IMR-90 (cell line): ENCODE data around the gene TMC4. TPM values are rescaled to one million over a fixed set of nuclear protein-coding genes. Genes with fewer than 3 reads are reported as not detected.

Experiments used
- ATAC-seq: fragments of 200-7000 bp; cut with Tn5 transposase; 2 replicates; pipeline ENCODE4 v1.9.1; 2020; ENCODE audit warnings: low read depth, mild to moderate bottlenecking, moderate library complexity
- BruUV-seq: library from RNA; stranded (reverse); fragments of 400-500 nt; replicated peaks from 2 replicates; lab custom pipeline; 2021; lab: Mats Ljungman, UMichigan
- CTCF ChIA-PET: fragments of 300-600 bp; formaldehyde crosslinking; extraction: SDS; loops from one replicate; lab custom pipeline; 2021; ENCODE audit warnings: antibody characterized with exemption; lab: Yijun Ruan, JAX
- POLR2A ChIA-PET: fragments of 300-600 bp; sonication (Branson Sonifier 250); formaldehyde crosslinking; loops from one replicate; lab custom pipeline; 2022; ENCODE audit warnings: antibody characterized with exemption; ENCODE audit not compliant: unreplicated experiment; lab: Charles Lee
- DNase-seq: peaks from one replicate; pipeline ENCODE4 v3.0.0; 2013
- H2AFZ ChIP-seq: replicated peaks from 2 replicates; pipeline ENCODE3; 2013; ENCODE audit warnings: low read length, mild to moderate bottlenecking; ENCODE audit not compliant: poor library complexity
- H2AK5ac ChIP-seq: 2 replicates; pipeline ENCODE4 v1.6.1; 2013; ENCODE audit warnings: low read depth, low read length, inconsistent platforms
- H2AK9ac ChIP-seq: replicated peaks from 2 replicates; pipeline ENCODE3; 2013; ENCODE audit warnings: mild to moderate bottlenecking, low read depth, low read length, moderate library complexity; ENCODE audit not compliant: poor library complexity
- H2BK120ac ChIP-seq: 2 replicates; pipeline ENCODE4 v1.6.1; 2013; ENCODE audit warnings: low read depth, low read length, inconsistent platforms
- H2BK15ac ChIP-seq: 3 replicates; pipeline ENCODE4 v1.6.1; 2013; ENCODE audit warnings: low read depth, low read length, inconsistent platforms
- H2BK20ac ChIP-seq: 2 replicates; pipeline ENCODE4 v1.6.1; 2013; ENCODE audit warnings: low read depth, mild to moderate bottlenecking, inconsistent platforms, low read length, moderate library complexity
- H2BK5ac ChIP-seq: 2 replicates; pipeline ENCODE4 v1.6.1; 2013; ENCODE audit warnings: mild to moderate bottlenecking, low read depth, low read length, inconsistent platforms; ENCODE audit not compliant: poor library complexity, severe bottlenecking
- H3K14ac ChIP-seq: replicated peaks from 2 replicates; pipeline ENCODE4 v1.6.1; 2013; ENCODE audit warnings: low read depth, low read length, inconsistent platforms
- H3K18ac ChIP-seq: 2 replicates; pipeline ENCODE4 v1.6.1; 2013; ENCODE audit warnings: low read depth, low read length, control low read depth
- H3K23ac ChIP-seq: 2 replicates; pipeline ENCODE4 v1.6.1; 2013; ENCODE audit warnings: low read depth, low read length, inconsistent platforms
- H3K27ac ChIP-seq: 2 replicates; pipeline ENCODE4 v1.5.1; 2013; ENCODE audit warnings: mild to moderate bottlenecking, control low read depth, low read length; ENCODE audit not compliant: insufficient read depth
- H3K27me3 ChIP-seq: 2 replicates; pipeline ENCODE4 v1.6.1; 2013; ENCODE audit warnings: low read length; ENCODE audit not compliant: control insufficient read depth, insufficient read depth
- H3K36me3 ChIP-seq: 2 replicates; pipeline ENCODE4 v1.6.1; 2013; ENCODE audit warnings: low read length, mixed read lengths; ENCODE audit not compliant: control insufficient read depth, insufficient read depth
- H3K4ac ChIP-seq: 2 replicates; pipeline ENCODE4 v1.6.1; 2013; ENCODE audit warnings: low read depth, low read length, inconsistent platforms
- H3K4me1 ChIP-seq: 2 replicates; pipeline ENCODE4 v1.6.1; 2013; ENCODE audit warnings: low read length, mixed read lengths; ENCODE audit not compliant: control insufficient read depth, insufficient read depth
- H3K4me2 ChIP-seq: 2 replicates; pipeline ENCODE4 v1.6.1; 2013; ENCODE audit warnings: low read depth, mild to moderate bottlenecking, control low read depth, low read length, moderate library complexity
- H3K4me3 ChIP-seq: 2 replicates; pipeline ENCODE4 v1.5.1; 2013; ENCODE audit warnings: low read depth, mild to moderate bottlenecking, control low read depth, low read length, moderate library complexity; ENCODE audit not compliant: insufficient read depth
- H3K56ac ChIP-seq: 2 replicates; pipeline ENCODE4 v1.6.1; 2013; ENCODE audit warnings: low read length, inconsistent platforms; ENCODE audit not compliant: insufficient read depth; ENCODE audit errors: extremely low read depth
- H3K79me1 ChIP-seq, 2 experiments: 2 replicates each; pipeline ENCODE4 v1.6.1; 2013; ENCODE audit warnings: low read length in 2 of 2, inconsistent platforms in 1 of 2, low read depth in 1 of 2
- H3K9ac ChIP-seq: 2 replicates; pipeline ENCODE4 v1.6.1; 2013; ENCODE audit warnings: low read depth, low read length, control low read depth
- H3K9me1 ChIP-seq: 2 replicates; pipeline ENCODE4 v1.6.1; 2013; ENCODE audit warnings: low read length, inconsistent platforms; ENCODE audit not compliant: insufficient read depth
- H3K9me3 ChIP-seq: 2 replicates; pipeline ENCODE4 v1.6.1; 2013; ENCODE audit warnings: low read length; ENCODE audit not compliant: control insufficient read depth, insufficient read depth
- H4K20me1 ChIP-seq: 2 replicates; pipeline ENCODE4 v1.6.1; 2013; ENCODE audit warnings: low read length, inconsistent platforms; ENCODE audit not compliant: insufficient read depth
- H4K5ac ChIP-seq: 2 replicates; pipeline ENCODE4 v1.6.1; 2013; ENCODE audit warnings: mild to moderate bottlenecking, low read depth, low read length, control low read depth
- H4K8ac ChIP-seq, 2 experiments: 2 replicates each; pipeline ENCODE4 v1.6.1; 2013; ENCODE audit warnings: low read depth in 2 of 2, low read length in 2 of 2, control low read depth in 1 of 2, inconsistent platforms in 1 of 2
- H4K91ac ChIP-seq: 2 replicates; pipeline ENCODE4 v1.6.1; 2013; ENCODE audit warnings: low read depth, low read length, inconsistent platforms; ENCODE audit not compliant: insufficient read depth
- CEBPB ChIP-seq: IDR thresholded peaks from 2 replicates; pipeline ENCODE4 v1.6.1; 2012; ENCODE audit warnings: low read depth, low read length, improper control_type of control experiment
- MAFK ChIP-seq: IDR thresholded peaks from 2 replicates; pipeline ENCODE4 v1.6.1; 2012; ENCODE audit warnings: low read depth, low read length, improper control_type of control experiment
- POLR2A ChIP-seq: IDR thresholded peaks from 2 replicates; pipeline ENCODE4 v1.6.1; 2012; ENCODE audit warnings: mild to moderate bottlenecking, low read depth, low read length
- RCOR1 ChIP-seq: IDR thresholded peaks from 2 replicates; pipeline ENCODE4 v1.6.1; 2012; ENCODE audit warnings: mild to moderate bottlenecking, low read length, improper control_type of control experiment; ENCODE audit not compliant: insufficient replicate concordance
- WGBS, 2 experiments: methylation state at CpG; one replicate each; pipeline versions ENCODE4 v1.1.5 to v1.1.7; 2013; ENCODE audit warnings: missing lambda C conversion rate in 2 of 2; ENCODE audit not compliant: insufficient read length in 1 of 2; ENCODE audit errors: extremely low coverage in 2 of 2; 5-methylcytosine and 5-hydroxymethylcytosine counted together
- dilution Hi-C: fragments of 300-500 bp; cut with HindIII; formaldehyde crosslinking; loops from one replicate; pipeline ENCODE4 v1.14.3; 2018; ENCODE audit warnings: low sequenced_read_pairs; ENCODE audit not compliant: unreplicated experiment
- in situ Hi-C: fragments of 300-500 bp; cut with MboI; formaldehyde crosslinking; loops from 3 replicates; pipeline ENCODE4 v1.14.3; 2019; ENCODE audit warnings: low sequenced_read_pairs, inconsistent platforms, mixed read lengths
- intact Hi-C: fragments of 100-400 bp; cut with micrococcal nuclease; formaldehyde crosslinking; loops from 2 replicates; pipeline ENCODE4 v1.10.0; 2022
- polyA plus RNA-seq, 3 experiments: library from polyadenylated mRNA; depleted of rRNA; stranded (reverse); fragments of >200 nt; gene quantifications; 2 replicates each; pipeline ENCODE4 v1.2.3, GENCODE V29; 2012; ENCODE audit warnings: low replicate concordance in 1 of 3
- total RNA-seq: library from RNA; depleted of rRNA; stranded (reverse); fragments of >200 nt; gene quantifications from 2 replicates; pipeline ENCODE4 v1.2.3, GENCODE V29; 2012

TMC4 gene
- total and polyA plus RNA-seq, 2 of the 4 experiments (the other 2 are of a cell fraction): 0.72 to 1.1 TPM

GRCh38 chr19:54190503-54191010 is 17.6 kb upstream of the TMC4 start:
- intact Hi-C loops: loop anchor here (2.0 kb wide), 1 partner anchor 20 kb away; no protein-coding TSS in a partner anchor
- CTCF ChIA-PET: no interaction called here

More at GRCh38 chr19:54190503-54191010, 17.6 kb upstream of the TMC4 start:
- Histone ChIP-seq H3K9ac (peak overlapping the region; percentile 88), H4K91ac (peak overlapping the region; percentile 93), H3K4me1 (peaks cover 5% of the 10 kb centered on the region), H3K9me1 (peaks cover 3% of the 10 kb centered on the region; the same call in 1 of the 2 replicates), H2BK5ac (peak overlapping the region; percentile 96), H2AK9ac (peak overlapping the region; percentile 97), H3K4me2 (peak overlapping the region; percentile 75), H4K20me1 (peaks cover 16% of the 10 kb centered on the region), H3K36me3 (peaks cover 15% of the 10 kb centered on the region), H2BK120ac (peak overlapping the region; percentile 88), H2BK20ac (peak overlapping the region; percentile 59; the same call in 1 of the 2 replicates), H3K14ac (peak overlapping the region; percentile 94), H3K4me3 (peak overlapping the region; percentile 70), H2AK5ac (no peak overlapping the region), H3K4ac (peak overlapping the region; percentile 96), H3K56ac (peak overlapping the region; percentile 90; the same call in 1 of the 2 replicates), H2BK15ac (peak overlapping the region; percentile 91; the same call in 1 of the 3 replicates), H3K23ac (peak overlapping the region; percentile 94), H3K27me3 (no peaks in the 10 kb centered on the region), H2AFZ (peak overlapping the region; percentile 96), H3K27ac (peak overlapping the region; percentile 93), H4K8ac (peak overlapping the region; percentile 62 to 99), H4K5ac (no peak overlapping the region; the same call in 1 of the 2 replicates), H3K79me1 (peaks cover 21 to 45% of the 10 kb centered on the region in 2 experiments; a peak in 3 of 4 replicates), H3K9me3 (no peaks in the 10 kb centered on the region), H3K18ac (no peak overlapping the region; the same call in 1 of the 2 replicates)
- POLR2A ChIA-PET: interaction anchor here (0.6 to 2.3 kb wide), 3 partner anchors 10 to 240 kb away, joined by 3 to 10 read pairs (median 6); partner anchors contain the start of gene RPS9
- peak; percentile 99 for DNase-seq
- dilution Hi-C loops (no loop called here), in situ Hi-C loops (no loop called here)
- peak; percentile 65 for ATAC-seq
- no TSS peak for BruUV-seq
- 0% methylated on average over 21 of the region's 56 CpGs; no CpG with 5 or more reads in 1 of the 2 experiments for WGBS, 2 experiments
- TF ChIP-seq POLR2A (peak; percentile 14; the same call in 1 of the 2 replicates), RCOR1 (no peak), CEBPB (0 out of 2 replicates have a peak, but pooled peaks have one; percentile 24), MAFK (no peak)
